HG03095 (cell line): Measurements from ENCODE around the gene UPK1B.

Experiments used
- ATAC-seq: cut with Tn5 transposase; IDR thresholded peaks from one replicate; pipeline ENCODE4 v1.9.1; 2021; ENCODE audit warnings: moderate library complexity; ENCODE audit not compliant: unreplicated experiment

The UPK1B gene

GRCh38 chr3:119245778-119246177 lies 72.4 kb downstream of the UPK1B start:
- no peak for ATAC-seq
